Vagina (tissue), 2 donors: Measurements from ENCODE around the gene SCGB3A2. TPM values are rescaled to one million over a fixed set of nuclear protein-coding genes. Genes with fewer than 3 reads are reported as not detected.

ENCODE experiments used
- DNase-seq, 2 donors: peaks; one replicate each; pipeline ENCODE4 v3.0.0-alpha.2; 2017; ENCODE audit errors: extremely low spot score in 2 of 2
- H3K27ac ChIP-seq: fragments of 200-600 bp; sonication (generic); one replicate; pipeline ENCODE4 v1.5.1; 2019
- H3K27me3 ChIP-seq: fragments of 200-600 bp; sonication (generic); one replicate; pipeline ENCODE4 v1.5.1; 2019
- H3K36me3 ChIP-seq, 2 donors: fragments of 200-600 bp; sonication (generic); one replicate each; pipeline ENCODE4 v1.5.1; 2017 to 2019
- H3K4me1 ChIP-seq: fragments of 200-600 bp; sonication (generic); one replicate; pipeline ENCODE4 v1.5.1; 2019
- H3K4me3 ChIP-seq, 2 donors: fragments of 200-600 bp; sonication (generic); 1 replicate in 1 of 2; 2 replicates in 1 of 2; pipeline ENCODE4 v1.5.1; 2016 to 2019
- H3K9me3 ChIP-seq: fragments of 200-600 bp; sonication (generic); one replicate; pipeline ENCODE4 v1.5.1; 2019
- CTCF ChIP-seq, 3 experiments: fragments of 450-650 bp in 2 of 3; fragments of 200-600 bp in 1 of 3; sonication (generic) in 1 of 3; IDR thresholded peaks; one replicate each; pipeline ENCODE4 v1.5.1; 2017 to 2019; ENCODE audit warnings: antibody characterized with exemption in 3 of 3, mild to moderate bottlenecking in 2 of 3, moderate library complexity in 2 of 3
- POLR2A ChIP-seq, 2 donors: fragments of 450-650 bp; IDR thresholded peaks; one replicate each; pipeline ENCODE4 v1.6.1; 2017; ENCODE audit warnings: antibody characterized with exemption in 2 of 2, mild to moderate bottlenecking in 2 of 2, moderate library complexity in 2 of 2
- POLR2AphosphoS5 ChIP-seq, 2 donors: sonication (generic); formaldehyde crosslinking; IDR thresholded peaks; one replicate each; pipeline ENCODE4 v1.9.0; 2017; ENCODE audit warnings: antibody characterized with exemption in 2 of 2, mild to moderate bottlenecking in 2 of 2, low read depth in 1 of 2; ENCODE audit not compliant: insufficient read depth in 1 of 2
- intact Hi-C: fragments of 100-400 bp; cut with DNase I; formaldehyde crosslinking; loops from one replicate; pipeline ENCODE4 v1.15.1; 2023
- total RNA-seq: library from RNA; depleted of rRNA; stranded (reverse); fragments of >200 nt; gene quantifications from one replicate; pipeline ENCODE4 v1.2.3, GENCODE V29; 2016

Gene SCGB3A2
- total RNA-seq, 1 donor from 2014 or later, result not detected

- Histone ChIP-seq H3K27ac (no peak overlapping the region), H3K4me1 (no peaks in the 10 kb centered on the region), H3K27me3 (no peaks in the 10 kb centered on the region), H3K9me3 (no peaks in the 10 kb centered on the region), H3K36me3 (no peaks in the 10 kb centered on the region), H3K4me3 (no peak overlapping the region)
- no peak for TF ChIP-seq CTCF (IDR thresholded peaks at IDR 0.05)
- no peak for DNase-seq
- intact Hi-C loops, result no loop called here
Measured at GRCh38 chr5:147874910-147875367, 3.6 kb upstream of the SCGB3A2 start.

GRCh38 chr5:147876141-147876540, 2.4 kb upstream of the SCGB3A2 start:
- Histone ChIP-seq H3K4me3 (no peak overlapping the region), H3K4me1 (no peaks in the 10 kb centered on the region), H3K36me3 (no peaks in the 10 kb centered on the region), H3K27ac (no peak overlapping the region), H3K9me3 (no peaks in the 10 kb centered on the region), H3K27me3 (no peaks in the 10 kb centered on the region)
- no peak for DNase-seq
- intact Hi-C loops, result no loop called here
- TF ChIP-seq POLR2AphosphoS5 (IDR thresholded peaks at IDR 0.05; ENCODE audit: insufficient read depth in 1 of 2, low read depth in 1 of 2) (no peak), CTCF (IDR thresholded peaks at IDR 0.05) (no peak), POLR2A (IDR thresholded peaks at IDR 0.05) (no peak)

GRCh38 chr5:147876626-147877025, 1.9 kb upstream of the SCGB3A2 start:
- no peak for DNase-seq
- H3K4me1 ChIP-seq, result no peaks in the 10 kb centered on the region
- H3K36me3 ChIP-seq, result no peaks in the 10 kb centered on the region
- no peak overlapping the region for H3K27ac ChIP-seq
- no peak overlapping the region for H3K4me3 ChIP-seq
- H3K27me3 ChIP-seq, result no peaks in the 10 kb centered on the region
- intact Hi-C loops, result no loop called here
- no peaks in the 10 kb centered on the region for H3K9me3 ChIP-seq
- no peak for TF ChIP-seq POLR2AphosphoS5 (IDR thresholded peaks at IDR 0.05; ENCODE audit: insufficient read depth in 1 of 2, low read depth in 1 of 2)
- TF ChIP-seq POLR2A (IDR thresholded peaks at IDR 0.05), result no peak
- no peak for TF ChIP-seq CTCF (IDR thresholded peaks at IDR 0.05)

GRCh38 chr5:147879784-147880183, 1.3 kb downstream of the SCGB3A2 start:
- TF ChIP-seq CTCF (IDR thresholded peaks at IDR 0.05), result no peak
- no peak for TF ChIP-seq POLR2A (IDR thresholded peaks at IDR 0.05)
- TF ChIP-seq POLR2AphosphoS5 (IDR thresholded peaks at IDR 0.05; ENCODE audit: insufficient read depth in 1 of 2, low read depth in 1 of 2), result no peak
- H3K27me3 ChIP-seq, result no peaks in the 10 kb centered on the region
- no peak overlapping the region for H3K27ac ChIP-seq
- intact Hi-C loops, result no loop called here
- no peak for DNase-seq
- no peaks in the 10 kb centered on the region for H3K9me3 ChIP-seq
- H3K36me3 ChIP-seq, result no peaks in the 10 kb centered on the region
- H3K4me3 ChIP-seq, result no peak overlapping the region
- no peaks in the 10 kb centered on the region for H3K4me1 ChIP-seq

- no peaks in the 10 kb centered on the region for H3K4me1 ChIP-seq
- no peak for TF ChIP-seq POLR2AphosphoS5 (IDR thresholded peaks at IDR 0.05; ENCODE audit: insufficient read depth in 1 of 2, low read depth in 1 of 2)
- no peak for TF ChIP-seq CTCF (IDR thresholded peaks at IDR 0.05)
- no peak for TF ChIP-seq POLR2A (IDR thresholded peaks at IDR 0.05)
- no peaks in the 10 kb centered on the region for H3K36me3 ChIP-seq
- no peak overlapping the region for H3K27ac ChIP-seq
- DNase-seq, result no peak
- H3K27me3 ChIP-seq, result no peaks in the 10 kb centered on the region
- intact Hi-C loops, result no loop called here
- no peak overlapping the region for H3K4me3 ChIP-seq
- no peaks in the 10 kb centered on the region for H3K9me3 ChIP-seq
Measured at GRCh38 chr5:147880487-147880886, 2.0 kb downstream of the SCGB3A2 start.
